ENCODE data around the gene PRKAR1A. TPM values are rescaled to one million over a fixed set of nuclear protein-coding genes. Genes with fewer than 3 reads are reported as not detected.

PRKAR1A gene
- total and polyA plus RNA-seq, 11 donors = 192 to 1,392 (median 837) TPM

DNA sequence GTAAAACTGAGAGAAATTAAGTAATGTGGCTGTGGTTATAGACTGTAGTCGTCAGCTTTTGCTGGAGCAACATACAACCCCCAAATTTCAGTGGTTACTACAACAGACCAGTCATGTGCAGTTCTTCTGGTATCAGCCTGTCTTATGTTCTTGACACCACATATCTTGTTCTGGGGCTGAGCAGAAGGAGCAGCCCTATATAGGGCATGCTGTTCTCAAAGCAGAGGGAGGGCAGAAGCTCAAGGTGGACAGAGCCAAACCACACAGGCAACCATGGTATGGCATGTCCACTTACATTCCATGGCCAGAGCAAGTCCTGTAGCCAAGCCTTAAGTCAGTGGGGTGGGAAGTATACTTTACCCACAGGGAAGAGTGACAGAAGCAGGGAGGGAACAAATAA, 7.7 kb downstream of the PRKAR1A start:
- Histone ChIP-seq H3K4me3 (peak overlapping the region in 1 of 12 donors; percentile 10), H3K27ac (peak overlapping the region; percentile 31 to 100 (median 54)), H3K27me3 (no peaks in the 10 kb centered on the region), H3K4me1 (peaks cover 7 to 98% (median 74%) of the 10 kb centered on the region in 12 donors), H3K9me3 (no peaks in the 10 kb centered on the region), H3K36me3 (peaks cover 0 to 100% (median 86%) of the 10 kb centered on the region in 9 donors)
- intact Hi-C loops (cut with DNase I) = no loop called here
- ATAC-seq (peak; percentile 89 to 96 (median 92)), DNase-seq (peak in 2 of 5 donors; percentile 56 to 62)
- 52 to 60% (median 56%) methylated on average over 1 of the region's 1 CpG for WGBS, 4 donors
- TF ChIP-seq POLR2A (IDR thresholded peaks at IDR 0.05) = no peak
- TF ChIP-seq, protein P1, sequence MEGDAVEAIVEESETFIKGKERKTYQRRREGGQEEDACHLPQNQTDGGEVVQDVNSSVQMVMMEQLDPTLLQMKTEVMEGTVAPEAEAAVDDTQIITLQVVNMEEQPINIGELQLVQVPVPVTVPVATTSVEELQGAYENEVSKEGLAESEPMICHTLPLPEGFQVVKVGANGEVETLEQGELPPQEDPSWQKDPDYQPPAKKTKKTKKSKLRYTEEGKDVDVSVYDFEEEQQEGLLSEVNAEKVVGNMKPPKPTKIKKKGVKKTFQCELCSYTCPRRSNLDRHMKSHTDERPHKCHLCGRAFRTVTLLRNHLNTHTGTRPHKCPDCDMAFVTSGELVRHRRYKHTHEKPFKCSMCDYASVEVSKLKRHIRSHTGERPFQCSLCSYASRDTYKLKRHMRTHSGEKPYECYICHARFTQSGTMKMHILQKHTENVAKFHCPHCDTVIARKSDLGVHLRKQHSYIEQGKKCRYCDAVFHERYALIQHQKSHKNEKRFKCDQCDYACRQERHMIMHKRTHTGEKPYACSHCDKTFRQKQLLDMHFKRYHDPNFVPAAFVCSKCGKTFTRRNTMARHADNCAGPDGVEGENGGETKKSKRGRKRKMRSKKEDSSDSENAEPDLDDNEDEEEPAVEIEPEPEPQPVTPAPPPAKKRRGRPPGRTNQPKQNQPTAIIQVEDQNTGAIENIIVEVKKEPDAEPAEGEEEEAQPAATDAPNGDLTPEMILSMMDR (IDR thresholded peaks at IDR 0.05) = no peak

DNA sequence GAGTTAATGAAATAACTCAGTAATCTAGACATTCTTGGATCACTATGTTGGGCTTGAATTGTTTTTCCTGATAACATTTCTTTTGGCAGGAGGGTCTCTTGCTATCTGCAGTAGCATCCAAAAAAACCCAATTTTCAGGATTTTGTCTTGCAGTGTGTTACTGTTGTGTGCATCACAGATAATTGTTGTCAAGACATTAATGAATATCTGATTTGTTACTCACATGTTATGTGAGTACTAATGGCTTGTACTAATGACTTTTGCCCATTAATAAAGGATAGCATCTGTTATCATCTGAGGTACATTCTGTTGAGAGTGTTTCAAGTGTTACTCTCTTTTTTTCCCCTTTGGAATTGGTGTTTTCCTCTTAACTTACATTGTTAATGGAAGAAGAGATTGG, 10.0 kb downstream of the PRKAR1A start:
- TF ChIP-seq, protein P1 (IDR thresholded peaks at IDR 0.05) = no peak
- DNase-seq (no peak), ATAC-seq (no peak)
- H3K36me3 ChIP-seq = peaks cover 0 to 100% (median 88%) of the 10 kb centered on the region in 9 donors
- peak overlapping the region in 11 of 12 donors; percentile 19 to 100 (median 69) for H3K27ac ChIP-seq
- H3K27me3 ChIP-seq = no peaks in the 10 kb centered on the region
- intact Hi-C loops (cut with DNase I) = no loop called here
- peaks cover 3 to 93% (median 57%) of the 10 kb centered on the region in 12 donors for H3K4me1 ChIP-seq
- H3K4me3 ChIP-seq = peak overlapping the region in 2 of 12 donors; percentile 8
- H3K9me3 ChIP-seq = no peaks in the 10 kb centered on the region

DNA sequence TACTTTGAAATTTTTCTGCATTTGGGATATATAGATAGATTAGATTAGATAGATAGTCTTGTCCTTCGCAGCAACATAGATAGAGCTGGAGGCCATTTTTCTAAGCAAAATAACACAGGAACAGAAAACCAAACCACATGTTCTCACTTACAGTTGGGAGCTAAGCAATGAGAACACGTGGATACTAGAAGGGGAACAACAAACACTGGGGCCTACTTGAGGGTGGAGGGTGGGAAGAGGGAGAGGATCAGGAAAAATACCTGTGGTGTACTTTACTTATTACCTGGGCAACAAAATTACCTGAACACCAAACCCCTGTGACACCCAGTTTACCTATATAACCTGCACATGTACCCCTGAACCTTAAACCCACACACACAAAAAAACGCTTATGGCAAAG, 14.3 kb downstream of the PRKAR1A start:
- Histone ChIP-seq H3K4me1 (peaks cover 0 to 71% (median 30%) of the 10 kb centered on the region in 12 donors), H3K9me3 (no peaks in the 10 kb centered on the region), H3K27me3 (no peaks in the 10 kb centered on the region), H3K36me3 (peaks cover 0 to 100% (median 92%) of the 10 kb centered on the region in 9 donors), H3K27ac (peak overlapping the region in 1 of 12 donors; percentile 51), H3K4me3 (no peak overlapping the region)
- 65 to 70% (median 68%) methylated on average over 3 of the region's 3 CpGs for WGBS, 4 donors
- intact Hi-C loops (cut with DNase I) = no loop called here
- DNase-seq (no peak), ATAC-seq (no peak)
- TF ChIP-seq POLR2A (IDR thresholded peaks at IDR 0.05) = no peak
- TF ChIP-seq, protein P1 (IDR thresholded peaks at IDR 0.05) = no peak

DNA sequence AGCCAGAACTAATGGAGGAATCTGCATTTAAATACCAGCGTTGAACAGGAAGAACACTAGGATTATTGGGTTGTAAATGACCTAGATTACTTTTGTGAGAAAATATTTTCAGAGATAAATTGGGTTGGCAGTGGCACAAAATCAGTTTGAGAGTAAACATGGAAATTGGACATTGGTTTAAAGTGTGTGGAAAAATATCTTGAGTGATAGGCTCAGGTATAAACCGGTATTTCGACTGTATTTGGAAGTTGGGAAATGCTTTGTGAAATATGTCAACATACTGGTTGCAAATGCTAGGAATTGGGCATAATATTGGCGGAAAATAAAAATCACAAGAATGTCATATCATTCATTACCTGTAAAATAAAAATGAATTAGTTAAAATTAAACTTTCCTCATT, 15.1 kb downstream of the PRKAR1A start:
- no peak overlapping the region for H3K27ac ChIP-seq
- intact Hi-C loops (cut with DNase I) = no loop called here
- no peak for DNase-seq
- H3K36me3 ChIP-seq = peaks cover 0 to 100% (median 99%) of the 10 kb centered on the region in 9 donors
- no peak for ATAC-seq
- H3K9me3 ChIP-seq = no peaks in the 10 kb centered on the region
- H3K4me1 ChIP-seq = peaks cover 0 to 63% (median 23%) of the 10 kb centered on the region in 12 donors
- H3K4me3 ChIP-seq = no peak overlapping the region
- 88 to 90% (median 89%) methylated on average over 4 of the region's 4 CpGs for WGBS, 4 donors
- H3K27me3 ChIP-seq = no peaks in the 10 kb centered on the region
- no peak for TF ChIP-seq POLR2A (IDR thresholded peaks at IDR 0.05)
- TF ChIP-seq, protein P1 (IDR thresholded peaks at IDR 0.05) = no peak
